BE2C (cell line): Measurements from ENCODE around the gene CAPN13.

Experiments used
- DNase-seq: peaks from one replicate; pipeline ENCODE4 v3.0.0-alpha.2; 2020
- H3K27me3 ChIP-seq: fragments of 250-450 bp; sonication (Bioruptor Pico); 2 replicates; pipeline ENCODE4 v1.5.1; 2020; ENCODE audit warnings: mild to moderate bottlenecking
- H3K36me3 ChIP-seq: fragments of 250-450 bp; sonication (Bioruptor Pico); 2 replicates; pipeline ENCODE4 v1.5.1; 2020; ENCODE audit warnings: mild to moderate bottlenecking
- H3K4me1 ChIP-seq: fragments of 250-450 bp; sonication (Bioruptor Pico); 2 replicates; pipeline ENCODE4 v1.5.1; 2020
- H3K4me3 ChIP-seq: 2 replicates; pipeline ENCODE4 v1.5.1; 2011; ENCODE audit warnings: low read depth, low read length
- H3K9me3 ChIP-seq: fragments of 250-450 bp; sonication (Bioruptor Pico); 2 replicates; pipeline ENCODE4 v1.5.1; 2020
- TF ChIP-seq, protein P1 (sequence below): IDR thresholded peaks from 2 replicates; pipeline ENCODE4 v1.5.1; 2012; ENCODE audit warnings: mild to moderate bottlenecking, low read depth, low read length

The CAPN13 gene

DNA sequence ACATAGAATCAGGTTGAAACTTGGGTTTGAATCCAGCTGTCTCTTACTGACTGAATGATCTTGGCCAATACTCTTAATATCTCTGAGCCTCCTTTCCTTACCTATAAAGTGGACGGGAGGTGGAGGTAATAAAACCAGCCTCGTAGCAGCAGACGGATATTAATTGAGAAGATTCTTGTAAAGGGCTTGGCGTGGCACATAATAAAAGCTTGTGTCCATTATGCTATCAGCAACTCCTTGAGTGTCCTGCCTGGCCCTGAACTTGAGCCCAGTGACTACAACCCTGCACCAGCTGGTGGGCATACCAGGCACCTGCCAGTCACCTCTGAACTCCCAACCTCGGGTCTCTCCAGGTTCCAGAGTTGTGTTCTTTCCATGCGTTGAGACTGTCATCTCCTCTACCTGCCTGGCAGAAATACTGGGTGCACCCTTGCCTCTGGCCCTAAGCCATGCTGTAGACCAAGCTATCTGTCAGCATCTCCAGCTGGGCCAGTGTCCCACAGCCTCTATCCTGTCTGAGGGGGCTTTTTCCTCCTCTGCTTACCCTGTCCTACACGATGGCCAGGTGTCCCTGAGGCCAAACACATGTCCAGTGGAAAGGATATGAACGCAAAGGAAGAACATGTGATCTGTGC is 9.7 kb downstream of the CAPN13 start:
- DNase-seq = no peak
- Histone ChIP-seq H3K27me3 (no peaks in the 10 kb centered on the region), H3K9me3 (no peaks in the 10 kb centered on the region)

DNA sequence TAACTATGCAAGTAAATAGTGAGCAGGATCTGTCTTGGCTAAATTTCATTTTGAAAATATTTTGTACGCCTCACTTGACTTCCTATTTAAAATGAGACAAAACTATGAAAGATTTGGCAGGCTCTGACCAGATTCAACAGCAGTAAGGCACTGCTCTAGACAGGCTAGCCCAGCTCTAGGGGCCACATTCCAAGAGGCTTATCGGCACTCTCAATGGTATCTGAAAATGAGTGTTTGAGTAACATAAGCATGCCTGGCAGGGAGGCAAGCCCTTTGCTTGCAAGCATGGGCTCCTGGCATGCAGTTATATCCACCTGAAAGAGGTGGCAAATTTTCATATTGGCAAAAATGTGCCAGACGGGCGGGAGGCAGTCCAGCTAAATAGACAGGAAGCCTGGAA is 10.5 kb downstream of the CAPN13 start:
- TF ChIP-seq, protein P1, sequence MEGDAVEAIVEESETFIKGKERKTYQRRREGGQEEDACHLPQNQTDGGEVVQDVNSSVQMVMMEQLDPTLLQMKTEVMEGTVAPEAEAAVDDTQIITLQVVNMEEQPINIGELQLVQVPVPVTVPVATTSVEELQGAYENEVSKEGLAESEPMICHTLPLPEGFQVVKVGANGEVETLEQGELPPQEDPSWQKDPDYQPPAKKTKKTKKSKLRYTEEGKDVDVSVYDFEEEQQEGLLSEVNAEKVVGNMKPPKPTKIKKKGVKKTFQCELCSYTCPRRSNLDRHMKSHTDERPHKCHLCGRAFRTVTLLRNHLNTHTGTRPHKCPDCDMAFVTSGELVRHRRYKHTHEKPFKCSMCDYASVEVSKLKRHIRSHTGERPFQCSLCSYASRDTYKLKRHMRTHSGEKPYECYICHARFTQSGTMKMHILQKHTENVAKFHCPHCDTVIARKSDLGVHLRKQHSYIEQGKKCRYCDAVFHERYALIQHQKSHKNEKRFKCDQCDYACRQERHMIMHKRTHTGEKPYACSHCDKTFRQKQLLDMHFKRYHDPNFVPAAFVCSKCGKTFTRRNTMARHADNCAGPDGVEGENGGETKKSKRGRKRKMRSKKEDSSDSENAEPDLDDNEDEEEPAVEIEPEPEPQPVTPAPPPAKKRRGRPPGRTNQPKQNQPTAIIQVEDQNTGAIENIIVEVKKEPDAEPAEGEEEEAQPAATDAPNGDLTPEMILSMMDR = no peak
- no peak for DNase-seq
- Histone ChIP-seq H3K9me3 (no peaks in the 10 kb centered on the region), H3K4me3 (no peak overlapping the region), H3K27me3 (no peaks in the 10 kb centered on the region), H3K36me3 (no peaks in the 10 kb centered on the region), H3K4me1 (no peaks in the 10 kb centered on the region)

More for the DNA sequence above, 9.7 kb downstream of the CAPN13 start:
- H3K36me3 ChIP-seq = no peaks in the 10 kb centered on the region
- TF ChIP-seq, protein P1 = no peak
- no peak overlapping the region for H3K4me3 ChIP-seq
- no peaks in the 10 kb centered on the region for H3K4me1 ChIP-seq

DNA sequence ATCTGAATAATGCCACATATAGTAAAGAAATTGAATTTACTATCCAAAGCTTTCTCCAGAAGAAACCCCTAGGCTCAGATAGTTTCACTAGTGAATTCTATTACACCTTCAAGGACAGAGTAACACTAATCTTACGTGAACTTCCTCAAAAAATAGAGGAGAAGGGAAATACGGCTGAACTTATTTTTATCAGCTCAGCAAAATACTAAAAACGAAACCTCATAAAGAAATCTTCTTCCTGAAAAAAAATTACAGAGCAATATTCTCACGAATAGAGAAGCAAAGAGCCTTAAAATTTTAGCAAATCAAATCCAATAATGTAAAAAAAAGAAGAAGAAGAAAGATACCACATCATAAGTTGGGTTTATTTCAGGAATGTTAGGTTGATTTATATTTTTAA is 14.7 kb downstream of the CAPN13 start:
- DNase-seq = no peak
- H3K27me3 ChIP-seq = no peaks in the 10 kb centered on the region
- TF ChIP-seq, protein P1 = no peak
- H3K9me3 ChIP-seq = no peaks in the 10 kb centered on the region
- no peaks in the 10 kb centered on the region for H3K4me1 ChIP-seq
- no peak overlapping the region for H3K4me3 ChIP-seq
- no peaks in the 10 kb centered on the region for H3K36me3 ChIP-seq

DNA sequence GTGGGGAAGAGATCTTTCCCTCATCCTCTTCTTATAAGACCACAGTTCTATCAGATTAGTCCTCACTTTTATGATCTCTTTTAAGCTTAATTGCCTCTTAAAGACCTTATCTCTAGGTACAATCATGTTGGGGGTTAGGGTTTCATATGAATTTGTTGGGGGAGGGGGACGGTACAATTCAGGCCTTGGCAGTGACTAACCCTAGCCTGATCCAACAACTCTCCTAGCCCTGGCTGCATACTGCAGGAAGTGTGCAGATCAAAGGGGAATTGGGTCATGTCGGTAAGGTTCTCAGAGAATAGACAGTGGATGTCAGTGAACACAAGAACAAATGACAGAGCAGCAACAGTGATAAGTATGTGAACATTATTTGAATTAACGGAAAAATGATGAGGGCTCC is 16.4 kb downstream of the CAPN13 start:
- TF ChIP-seq, protein P1 = no peak
- no peak for DNase-seq
- Histone ChIP-seq H3K36me3 (no peaks in the 10 kb centered on the region), H3K9me3 (no peaks in the 10 kb centered on the region), H3K4me1 (no peaks in the 10 kb centered on the region), H3K4me3 (no peak overlapping the region), H3K27me3 (no peaks in the 10 kb centered on the region)

DNA sequence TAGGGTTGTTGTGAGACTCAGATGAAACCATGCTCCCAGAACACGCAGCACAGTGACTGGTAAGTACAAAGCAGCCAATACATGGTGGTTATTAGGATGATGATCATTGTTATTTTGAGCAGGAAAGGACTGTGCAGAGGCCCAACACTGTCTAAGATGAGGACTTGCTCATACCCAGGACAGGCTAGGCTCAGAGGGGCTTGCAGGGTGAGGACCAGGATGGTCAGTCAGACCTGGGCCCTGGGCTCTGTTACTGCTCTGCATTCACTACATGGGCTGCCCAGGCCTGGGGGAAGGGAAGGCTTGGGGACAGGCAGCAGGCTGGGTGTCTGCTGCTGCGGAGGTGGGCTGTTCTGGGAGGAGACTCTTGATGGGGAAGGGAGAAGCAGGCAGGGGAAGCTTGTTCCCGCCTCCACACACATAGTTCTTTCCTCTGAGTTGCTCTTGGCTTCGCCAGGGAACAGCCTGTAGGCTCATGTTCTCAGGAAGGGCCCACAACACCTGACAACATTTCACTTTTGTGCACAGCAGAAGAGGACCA is 17.5 kb downstream of the CAPN13 start:
- no peak for DNase-seq
- TF ChIP-seq, protein P1 = no peak
- Histone ChIP-seq H3K4me3 (no peak overlapping the region), H3K27me3 (no peaks in the 10 kb centered on the region), H3K36me3 (no peaks in the 10 kb centered on the region), H3K4me1 (no peaks in the 10 kb centered on the region), H3K9me3 (no peaks in the 10 kb centered on the region)

DNA sequence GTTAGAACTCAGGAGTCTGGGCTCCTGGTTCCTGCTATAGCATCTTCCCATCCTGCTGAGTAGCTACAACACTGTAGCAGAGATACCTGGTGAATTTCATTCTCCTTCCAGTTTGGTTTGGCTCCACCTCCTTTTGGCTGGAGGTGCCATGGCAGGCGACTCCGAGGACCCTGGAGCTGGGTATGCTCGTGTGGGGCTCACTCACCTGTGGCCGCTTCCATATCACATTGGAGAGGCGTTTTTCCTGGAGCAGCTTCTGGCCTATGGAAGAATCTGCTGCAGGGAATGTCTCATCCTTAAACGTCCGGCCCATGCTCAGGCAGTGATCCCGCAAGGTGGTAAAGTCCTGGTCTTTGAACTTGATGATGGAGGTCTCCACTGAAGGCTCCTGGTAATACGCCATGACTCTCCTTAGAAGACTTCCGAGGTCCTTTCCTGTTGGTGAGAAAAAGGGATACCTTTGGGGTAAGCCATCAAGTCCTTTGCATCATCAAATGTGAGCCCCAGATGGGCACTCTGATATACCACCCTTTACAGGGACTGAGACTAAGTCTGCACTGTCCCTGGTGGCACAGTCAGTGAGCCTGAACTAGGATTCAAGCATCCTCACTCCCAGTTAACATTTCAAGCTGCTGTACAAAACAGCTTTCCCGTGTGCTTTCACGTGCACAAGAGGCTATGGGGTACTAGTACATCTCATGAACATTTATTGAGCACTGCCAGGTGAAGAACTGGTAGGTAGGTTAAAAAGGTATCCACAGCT is 20.1 kb downstream of the CAPN13 start:
- Histone ChIP-seq H3K4me1 (no peaks in the 10 kb centered on the region), H3K27me3 (no peaks in the 10 kb centered on the region), H3K4me3 (no peak overlapping the region), H3K36me3 (no peaks in the 10 kb centered on the region), H3K9me3 (no peaks in the 10 kb centered on the region)
- TF ChIP-seq, protein P1 = no peak
- no peak for DNase-seq
